Brain microvascular endothelial cell (primary cell): ENCODE measurements around the gene MYF6.
A peak's percentile ranks its signal among the peaks of the same experiment; 100 is the strongest.
"Not testable (repeated sequence)": the region's sequence is repeated elsewhere in the genome, so short reads cannot be mapped to it uniquely, and the experiment has no call there.

Experiments used
- DNase-seq: peaks from one replicate; pipeline ENCODE4 v3.0.0-alpha.2; 2020
- H3K27ac ChIP-seq: fragments of 250-450 bp; sonication (Bioruptor Pico); 2 replicates; pipeline ENCODE4 v1.5.1; 2020; ENCODE audit warnings: mild to moderate bottlenecking, moderate library complexity
- H3K27me3 ChIP-seq: fragments of 250-450 bp; sonication (Bioruptor Pico); replicated peaks from 2 replicates; pipeline ENCODE4 v1.5.1; 2020; ENCODE audit warnings: mild to moderate bottlenecking
- H3K36me3 ChIP-seq: fragments of 250-450 bp; sonication (Bioruptor Pico); replicated peaks from 2 replicates; pipeline ENCODE4 v1.5.1; 2020; ENCODE audit warnings: mild to moderate bottlenecking
- H3K4me3 ChIP-seq: 2 replicates; pipeline ENCODE4 v1.5.1; 2011; ENCODE audit warnings: low read depth, mild to moderate bottlenecking, control low read depth, low read length, moderate library complexity
- CTCF ChIP-seq: IDR thresholded peaks from 2 replicates; pipeline ENCODE4 v1.5.1; 2011; ENCODE audit warnings: low read depth, mild to moderate bottlenecking, moderate library complexity, low read length, control low read depth, inconsistent platforms; ENCODE audit errors: missing control alignments
- in situ Hi-C: cut with HindIII; loops from 2 replicates; pipeline ENCODE4 v1.10.0; 2017; ENCODE audit warnings: low sequenced_read_pairs, low pct_ligation_motif_present

The MYF6 gene

DNA sequence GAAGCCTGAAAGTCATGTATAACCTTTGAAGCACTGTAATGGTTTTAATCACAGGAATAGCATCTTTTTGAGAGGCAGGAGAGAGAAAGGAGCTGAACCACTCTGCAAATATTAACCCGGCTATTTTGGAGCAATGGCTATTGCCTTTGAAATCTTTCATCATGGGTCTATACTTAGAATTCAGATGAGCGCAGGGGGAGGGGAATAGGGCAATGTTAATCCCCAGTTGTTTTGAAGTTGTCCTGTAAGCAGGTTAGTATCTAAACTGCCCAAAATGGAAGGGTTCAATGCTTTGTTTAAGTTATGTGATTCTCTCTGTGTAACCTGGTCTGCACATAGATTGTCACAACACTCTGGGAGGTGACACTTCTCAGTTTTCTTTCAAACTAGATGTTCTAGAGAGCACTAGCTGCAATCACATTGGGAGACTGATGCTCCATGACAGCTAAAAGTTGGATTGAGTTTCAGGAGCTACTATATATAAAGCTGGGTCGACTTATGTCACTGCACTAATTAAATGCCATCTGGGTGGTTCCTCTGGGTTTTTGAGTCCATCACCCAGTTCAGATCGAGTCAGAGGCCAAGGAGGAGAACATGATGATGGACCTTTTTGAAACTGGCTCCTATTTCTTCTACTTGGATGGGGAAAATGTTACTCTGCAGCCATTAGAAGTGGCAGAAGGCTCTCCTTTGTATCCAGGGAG lies at the start of gene MYF6:
MYF6 (plus strand) TSS at position 509 of the 704 bp plus-strand sequence; CDS start at position 595, 86 bp downstream.
- in situ Hi-C loops: no loop called here
- no peak within 1 kb of the TSS for H3K27ac ChIP-seq
- TF ChIP-seq CTCF: no peak
- H3K4me3 ChIP-seq: peak within 1 kb of the TSS; percentile 46
- H3K36me3 ChIP-seq: no peaks in the 10 kb centered on the region
- DNase-seq: no peak
- no peaks in the 10 kb centered on the region for H3K27me3 ChIP-seq

DNA sequence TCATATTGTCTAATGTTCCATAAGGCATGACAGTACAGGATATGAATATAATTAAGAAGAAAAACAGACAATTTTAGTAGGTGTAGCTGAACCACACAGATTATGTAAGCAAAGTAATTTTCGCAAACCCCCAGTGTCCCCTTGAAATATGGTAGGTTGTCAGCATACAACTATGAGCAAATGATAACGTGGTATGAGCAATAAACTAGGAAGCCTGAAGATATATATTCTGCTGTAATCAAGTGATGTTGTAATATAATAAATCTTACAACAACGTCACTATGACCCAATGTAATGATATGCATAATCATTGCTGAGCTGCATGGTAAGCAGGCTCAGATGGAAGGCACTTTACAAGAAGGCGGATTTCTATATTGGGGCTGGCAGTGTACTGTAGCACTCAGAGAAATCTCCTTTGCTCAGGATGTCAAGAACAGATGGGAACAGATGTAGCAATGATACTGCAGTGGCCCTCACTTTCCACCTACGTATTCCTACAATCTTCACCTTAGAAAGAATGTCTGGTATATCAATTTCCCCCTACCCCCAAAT lies 47.8 kb upstream of the MYF6 start:
- in situ Hi-C loops: no loop called here
- no peak overlapping the region for H3K27ac ChIP-seq
- H3K4me3 ChIP-seq: no peak overlapping the region
- H3K27me3 ChIP-seq: no peaks in the 10 kb centered on the region
- H3K36me3 ChIP-seq: no peaks in the 10 kb centered on the region
- no peak for TF ChIP-seq CTCF
- no peak for DNase-seq

GRCh38 chr12:80662586-80662985 lies 44.8 kb upstream of the MYF6 start:
- Histone ChIP-seq H3K36me3 (no peaks in the 10 kb centered on the region), H3K27me3 (no peaks in the 10 kb centered on the region), H3K4me3 (no peak overlapping the region), H3K27ac (no peak overlapping the region)
- in situ Hi-C loops: no loop called here
- TF ChIP-seq CTCF: no peak
- no peak for DNase-seq

DNA sequence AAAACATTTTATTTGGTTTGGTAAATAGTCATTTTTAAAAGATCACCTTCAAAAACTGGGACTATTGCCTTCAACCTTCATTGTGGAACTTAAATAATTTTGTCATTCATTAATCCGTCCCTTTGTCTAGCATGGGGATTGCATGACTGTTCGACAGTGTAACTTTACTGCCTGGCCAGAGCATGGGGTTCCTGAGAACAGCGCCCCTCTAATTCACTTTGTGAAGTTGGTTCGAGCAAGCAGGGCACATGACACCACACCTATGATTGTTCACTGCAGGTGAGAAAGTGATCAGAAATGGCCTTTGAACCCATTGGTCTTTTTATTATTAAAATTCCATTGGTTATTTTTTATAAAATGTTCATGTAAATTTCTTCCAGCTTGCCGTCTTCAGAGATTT lies 37.2 kb upstream of the MYF6 start:
- H3K4me3 ChIP-seq: no peak overlapping the region
- in situ Hi-C loops: no loop called here
- no peaks in the 10 kb centered on the region for H3K36me3 ChIP-seq
- no peak for DNase-seq
- TF ChIP-seq CTCF: no peak
- no peak overlapping the region for H3K27ac ChIP-seq
- no peaks in the 10 kb centered on the region for H3K27me3 ChIP-seq

GRCh38 chr12:80676042-80676636 lies 31.3 kb upstream of the MYF6 start:
- H3K27ac ChIP-seq, H3K36me3 ChIP-seq, in situ Hi-C loops, H3K27me3 ChIP-seq, H3K4me3 ChIP-seq: not testable (repeated sequence)
- peak; percentile 29 for TF ChIP-seq CTCF
- DNase-seq: peak; percentile 9
